Neural progenitor cell (in vitro differentiated cells): ENCODE results near the gene ZNF416. TPM values are rescaled to one million over a fixed set of nuclear protein-coding genes. Genes with fewer than 3 reads are reported as not detected.
A peak's percentile ranks its signal among the peaks of the same experiment; 100 is the strongest.

ENCODE experiments used
- DNase-seq: peaks from one replicate; pipeline ENCODE4 v3.0.0-alpha.2; 2016; ENCODE audit warnings: low spot score
- H2AFZ ChIP-seq: fragments of 200-600 bp; sonication (generic); replicated peaks from 2 replicates; pipeline ENCODE4 v1.6.1; 2016; ENCODE audit warnings: antibody characterized with exemption
- H3F3A ChIP-seq: fragments of 200-600 bp; sonication (generic); 2 replicates; pipeline ENCODE4 v1.6.1; 2016; ENCODE audit warnings: antibody characterized with exemption, low read depth
- H3K27ac ChIP-seq: fragments of 200-600 bp; sonication (generic); 2 replicates; pipeline ENCODE4 v1.5.1; 2016; ENCODE audit warnings: mild to moderate bottlenecking
- H3K27me3 ChIP-seq: fragments of 200-600 bp; sonication (generic); 2 replicates; pipeline ENCODE4 v1.6.1; 2016; ENCODE audit warnings: mild to moderate bottlenecking, moderate library complexity
- H3K36me3 ChIP-seq: fragments of 200-600 bp; sonication (generic); 2 replicates; pipeline ENCODE4 v1.5.1; 2016
- H3K4me1 ChIP-seq: fragments of 200-600 bp; sonication (generic); 2 replicates; pipeline ENCODE4 v1.6.1; 2016; ENCODE audit warnings: mixed run types
- H3K4me2 ChIP-seq: fragments of 200-600 bp; sonication (generic); 2 replicates; pipeline ENCODE4 v1.6.1; 2016
- H3K4me3 ChIP-seq: fragments of 200-600 bp; sonication (generic); 2 replicates; pipeline ENCODE4 v1.5.1; 2016
- H3K79me2 ChIP-seq: fragments of 200-600 bp; sonication (generic); 2 replicates; pipeline ENCODE4 v1.6.1; 2016; ENCODE audit warnings: low read depth
- H3K9ac ChIP-seq: fragments of 200-600 bp; sonication (generic); 2 replicates; pipeline ENCODE4 v1.6.1; 2016
- H3K9me3 ChIP-seq: fragments of 200-600 bp; sonication (generic); 2 replicates; pipeline ENCODE4 v1.5.1; 2016; ENCODE audit warnings: low read depth
- H4K20me1 ChIP-seq: fragments of 200-600 bp; sonication (generic); 2 replicates; pipeline ENCODE4 v1.6.1; 2016; ENCODE audit warnings: low read depth
- H3K27ac Mint-ChIP-seq: 3 replicates; pipeline ENCODE4 v1.8.0; 2021; ENCODE audit warnings: mixed read lengths
- H3K27me3 Mint-ChIP-seq: 2 replicates; pipeline ENCODE4 v1.8.0; 2022; ENCODE audit warnings: low read depth, mild to moderate bottlenecking, inconsistent platforms, moderate library complexity, mixed read lengths; ENCODE audit not compliant: insufficient read depth
- H3K36me3 Mint-ChIP-seq: 3 replicates; pipeline ENCODE4 v1.8.0; 2021; ENCODE audit warnings: mixed read lengths
- H3K4me1 Mint-ChIP-seq: 3 replicates; pipeline ENCODE4 v1.8.0; 2021; ENCODE audit warnings: mixed read lengths
- H3K4me3 Mint-ChIP-seq: 3 replicates; pipeline ENCODE4 v1.8.0; 2021; ENCODE audit warnings: mild to moderate bottlenecking, moderate library complexity, mixed read lengths
- H3K9me3 Mint-ChIP-seq: 3 replicates; pipeline ENCODE4 v1.8.0; 2020; ENCODE audit warnings: mixed read lengths
- CTCF ChIP-seq: fragments of 200-600 bp; sonication (generic); IDR thresholded peaks from 2 replicates; pipeline ENCODE4 v1.5.1; 2017; ENCODE audit warnings: antibody characterized with exemption, mild to moderate bottlenecking
- EZH2 ChIP-seq: fragments of 200-600 bp; sonication (generic); IDR thresholded peaks from 2 replicates; pipeline ENCODE4 v1.6.1; 2017; ENCODE audit warnings: antibody characterized with exemption, mild to moderate bottlenecking, moderate library complexity
- EZH2phosphoT487 ChIP-seq: fragments of 200-600 bp; sonication (generic); IDR thresholded peaks from 2 replicates; pipeline ENCODE4 v1.6.1; 2017; ENCODE audit warnings: antibody characterized with exemption
- total RNA-seq: library from RNA; depleted of rRNA; stranded (reverse); fragments of >200 nt; gene quantifications from 2 replicates; pipeline ENCODE4 v1.2.3, GENCODE V29; 2015; ENCODE audit warnings: low replicate concordance

Gene ZNF416
- total RNA-seq, 1 donor from 2014 or later, result 7.9 TPM

- H3K9me3 Mint-ChIP-seq, result peaks cover 80% of the 10 kb centered on the region
- no peak for DNase-seq
- TF ChIP-seq EZH2, result no peak
- TF ChIP-seq EZH2phosphoT487, result no peak
- TF ChIP-seq CTCF, result no peak
- no peaks in the 10 kb centered on the region for H4K20me1 ChIP-seq
- peaks cover 5% of the 10 kb centered on the region for H3K4me1 Mint-ChIP-seq
- no peak overlapping the region for H3K4me2 ChIP-seq
- peaks cover 68% of the 10 kb centered on the region for H3K36me3 Mint-ChIP-seq
- peaks cover 7% of the 10 kb centered on the region for H3K27me3 Mint-ChIP-seq
- no peaks in the 10 kb centered on the region for H3K4me1 ChIP-seq
- H3K9ac ChIP-seq, result no peak overlapping the region
- no peak overlapping the region for H3K27ac ChIP-seq
- H3F3A ChIP-seq, result no peaks in the 10 kb centered on the region
- H3K4me3 Mint-ChIP-seq, result peak overlapping the region; percentile 42
- peaks cover 42% of the 10 kb centered on the region for H3K36me3 ChIP-seq
- peaks cover 12% of the 10 kb centered on the region for H3K9me3 ChIP-seq
- H3K4me3 ChIP-seq, result no peak overlapping the region
- no peak overlapping the region for H3K27ac Mint-ChIP-seq
- no peaks in the 10 kb centered on the region for H3K27me3 ChIP-seq
- no peak overlapping the region for H2AFZ ChIP-seq
- peaks cover 22% of the 10 kb centered on the region for H3K79me2 ChIP-seq
Observed at GRCh38 chr19:57576661-57577060, 2.0 kb downstream of the ZNF416 start.

GRCh38 chr19:57572415-57572947 lies 6.2 kb downstream of the ZNF416 start:
- no peak overlapping the region for H3K4me2 ChIP-seq
- no peaks in the 10 kb centered on the region for H4K20me1 ChIP-seq
- H3K27me3 ChIP-seq, result no peaks in the 10 kb centered on the region
- Mint-ChIP-seq H3K4me1 (no peaks in the 10 kb centered on the region), H3K4me3 (no peak overlapping the region), H3K36me3 (peaks cover 68% of the 10 kb centered on the region), H3K9me3 (peaks cover 94% of the 10 kb centered on the region), H3K27ac (no peak overlapping the region), H3K27me3 (peaks cover 3% of the 10 kb centered on the region)
- no peak for TF ChIP-seq CTCF
- TF ChIP-seq EZH2, result no peak
- TF ChIP-seq EZH2phosphoT487, result no peak
- H2AFZ ChIP-seq, result no peak overlapping the region
- H3K9ac ChIP-seq, result no peak overlapping the region
- H3K4me3 ChIP-seq, result no peak overlapping the region
- DNase-seq, result no peak
- H3K9me3 ChIP-seq, result peaks cover 14% of the 10 kb centered on the region
- no peaks in the 10 kb centered on the region for H3F3A ChIP-seq
- no peak overlapping the region for H3K27ac ChIP-seq
- H3K4me1 ChIP-seq, result no peaks in the 10 kb centered on the region
- peaks cover 43% of the 10 kb centered on the region for H3K36me3 ChIP-seq
- H3K79me2 ChIP-seq, result peaks cover 12% of the 10 kb centered on the region

GRCh38 chr19:57570707-57571106 lies 8.0 kb downstream of the ZNF416 start:
- Mint-ChIP-seq H3K27me3 (peaks cover 5% of the 10 kb centered on the region), H3K4me1 (no peaks in the 10 kb centered on the region), H3K9me3 (peaks cover 95% of the 10 kb centered on the region), H3K36me3 (peaks cover 55% of the 10 kb centered on the region), H3K4me3 (no peak overlapping the region), H3K27ac (no peak overlapping the region)
- Histone ChIP-seq H3K36me3 (peaks cover 37% of the 10 kb centered on the region), H3K79me2 (no peaks in the 10 kb centered on the region), H3K9me3 (peaks cover 30% of the 10 kb centered on the region), H3K4me1 (no peaks in the 10 kb centered on the region), H3K27ac (no peak overlapping the region), H3K27me3 (no peaks in the 10 kb centered on the region), H3K9ac (no peak overlapping the region), H4K20me1 (no peaks in the 10 kb centered on the region), H3K4me2 (no peak overlapping the region), H3K4me3 (no peak overlapping the region), H3F3A (no peaks in the 10 kb centered on the region), H2AFZ (no peak overlapping the region)
- no peak for TF ChIP-seq CTCF
- no peak for TF ChIP-seq EZH2
- TF ChIP-seq EZH2phosphoT487, result no peak
- DNase-seq, result no peak
